HEK293 (cell line): ENCODE measurements around the gene RPP25L.

ENCODE experiments used
- SP2 ChIP-seq: fragments of 450-650 bp; formaldehyde crosslinking; IDR thresholded peaks from 2 replicates; pipeline ENCODE4 v1.5.1; 2016; ENCODE audit warnings: missing biosample characterization, missing genetic modification characterization
- ZNF214 ChIP-seq: fragments of 450-650 bp; formaldehyde crosslinking; IDR thresholded peaks from 2 replicates; pipeline ENCODE4 v1.5.1; 2017; ENCODE audit warnings: missing biosample characterization, mild to moderate bottlenecking, missing genetic modification characterization, borderline replicate concordance
- ZNF274 ChIP-seq, 2 experiments: fragments of 200-500 bp in 1 of 2; fragments of 450-650 bp in 1 of 2; sonication (Bioruptor generic) in 1 of 2; formaldehyde crosslinking in 1 of 2; IDR thresholded peaks; 2 replicates each; pipeline versions ENCODE4 v1.5.1 to v1.6.1; 2014 to 2016; ENCODE audit warnings: borderline replicate concordance in 1 of 2, inconsistent platforms in 1 of 2, low read length in 1 of 2, missing biosample characterization in 1 of 2, missing genetic modification characterization in 1 of 2
- ZNF549 ChIP-seq: fragments of 450-650 bp; IDR thresholded peaks from 2 replicates; pipeline ENCODE4 v1.5.1; 2018; ENCODE audit warnings: missing biosample characterization, missing genetic modification characterization, mild to moderate bottlenecking, inconsistent platforms, moderate library complexity
- ZNF600 ChIP-seq: fragments of 450-650 bp; formaldehyde crosslinking; IDR thresholded peaks from 2 replicates; pipeline ENCODE4 v1.5.1; 2016; ENCODE audit warnings: missing biosample characterization, missing genetic modification characterization
- ZNF624 ChIP-seq: fragments of 450-650 bp; formaldehyde crosslinking; IDR thresholded peaks from 2 replicates; pipeline ENCODE4 v1.5.1; 2017; ENCODE audit warnings: missing biosample characterization, missing genetic modification characterization
- TF ChIP-seq, protein P1 (sequence below): fragments of 450-650 bp; formaldehyde crosslinking; IDR thresholded peaks from 2 replicates; pipeline ENCODE4 v1.5.1; 2016; ENCODE audit warnings: missing biosample characterization, missing genetic modification characterization
- TF ChIP-seq, protein P2 (sequence below): fragments of 450-650 bp; formaldehyde crosslinking; conservative IDR thresholded peaks from 2 replicates; pipeline ENCODE4 v1.5.1; 2016; ENCODE audit warnings: low read depth, missing biosample characterization, missing genetic modification characterization

DNA sequence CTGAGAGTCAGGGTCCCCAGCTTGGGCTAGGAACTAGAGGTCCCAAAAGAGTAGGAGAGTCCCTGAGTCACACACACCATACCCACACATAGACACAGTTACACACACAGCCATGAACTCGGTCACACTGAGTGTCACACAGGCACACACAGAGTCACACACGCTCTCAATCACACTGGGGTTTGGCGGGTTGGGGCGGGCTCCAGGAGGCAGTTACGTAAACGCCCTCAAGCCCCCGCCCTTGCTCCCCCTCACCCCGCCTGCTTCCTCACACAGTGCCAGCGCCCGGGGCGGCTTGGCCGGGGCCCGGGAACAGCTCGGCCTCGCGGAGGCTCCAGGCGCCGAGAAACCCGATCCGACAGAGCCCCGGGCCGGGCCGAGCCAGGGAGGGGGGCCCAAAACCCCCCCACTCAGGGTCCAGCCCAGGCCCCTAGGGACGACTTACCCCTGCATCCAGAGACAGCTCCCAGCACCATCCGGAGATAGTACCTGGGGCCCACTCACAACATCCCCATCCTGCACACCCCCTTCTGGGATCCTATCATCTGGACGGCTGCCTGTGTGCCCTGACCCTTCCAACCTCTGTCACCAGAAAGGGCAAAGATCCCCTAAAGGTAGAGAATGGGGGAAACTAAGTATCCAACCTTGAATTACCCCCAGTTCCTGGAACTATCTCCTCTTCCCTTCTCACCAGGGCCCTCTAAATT lies 18.8 kb downstream of the RPP25L start:
- TF ChIP-seq ZNF549 (tag by site-specific recombination): no peak
- TF ChIP-seq, protein P1, sequence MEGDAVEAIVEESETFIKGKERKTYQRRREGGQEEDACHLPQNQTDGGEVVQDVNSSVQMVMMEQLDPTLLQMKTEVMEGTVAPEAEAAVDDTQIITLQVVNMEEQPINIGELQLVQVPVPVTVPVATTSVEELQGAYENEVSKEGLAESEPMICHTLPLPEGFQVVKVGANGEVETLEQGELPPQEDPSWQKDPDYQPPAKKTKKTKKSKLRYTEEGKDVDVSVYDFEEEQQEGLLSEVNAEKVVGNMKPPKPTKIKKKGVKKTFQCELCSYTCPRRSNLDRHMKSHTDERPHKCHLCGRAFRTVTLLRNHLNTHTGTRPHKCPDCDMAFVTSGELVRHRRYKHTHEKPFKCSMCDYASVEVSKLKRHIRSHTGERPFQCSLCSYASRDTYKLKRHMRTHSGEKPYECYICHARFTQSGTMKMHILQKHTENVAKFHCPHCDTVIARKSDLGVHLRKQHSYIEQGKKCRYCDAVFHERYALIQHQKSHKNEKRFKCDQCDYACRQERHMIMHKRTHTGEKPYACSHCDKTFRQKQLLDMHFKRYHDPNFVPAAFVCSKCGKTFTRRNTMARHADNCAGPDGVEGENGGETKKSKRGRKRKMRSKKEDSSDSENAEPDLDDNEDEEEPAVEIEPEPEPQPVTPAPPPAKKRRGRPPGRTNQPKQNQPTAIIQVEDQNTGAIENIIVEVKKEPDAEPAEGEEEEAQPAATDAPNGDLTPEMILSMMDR (tag by site-specific recombination): no peak
- TF ChIP-seq ZNF600: no peak
- TF ChIP-seq ZNF214 (tag by site-specific recombination): no peak
- TF ChIP-seq, protein P2, sequence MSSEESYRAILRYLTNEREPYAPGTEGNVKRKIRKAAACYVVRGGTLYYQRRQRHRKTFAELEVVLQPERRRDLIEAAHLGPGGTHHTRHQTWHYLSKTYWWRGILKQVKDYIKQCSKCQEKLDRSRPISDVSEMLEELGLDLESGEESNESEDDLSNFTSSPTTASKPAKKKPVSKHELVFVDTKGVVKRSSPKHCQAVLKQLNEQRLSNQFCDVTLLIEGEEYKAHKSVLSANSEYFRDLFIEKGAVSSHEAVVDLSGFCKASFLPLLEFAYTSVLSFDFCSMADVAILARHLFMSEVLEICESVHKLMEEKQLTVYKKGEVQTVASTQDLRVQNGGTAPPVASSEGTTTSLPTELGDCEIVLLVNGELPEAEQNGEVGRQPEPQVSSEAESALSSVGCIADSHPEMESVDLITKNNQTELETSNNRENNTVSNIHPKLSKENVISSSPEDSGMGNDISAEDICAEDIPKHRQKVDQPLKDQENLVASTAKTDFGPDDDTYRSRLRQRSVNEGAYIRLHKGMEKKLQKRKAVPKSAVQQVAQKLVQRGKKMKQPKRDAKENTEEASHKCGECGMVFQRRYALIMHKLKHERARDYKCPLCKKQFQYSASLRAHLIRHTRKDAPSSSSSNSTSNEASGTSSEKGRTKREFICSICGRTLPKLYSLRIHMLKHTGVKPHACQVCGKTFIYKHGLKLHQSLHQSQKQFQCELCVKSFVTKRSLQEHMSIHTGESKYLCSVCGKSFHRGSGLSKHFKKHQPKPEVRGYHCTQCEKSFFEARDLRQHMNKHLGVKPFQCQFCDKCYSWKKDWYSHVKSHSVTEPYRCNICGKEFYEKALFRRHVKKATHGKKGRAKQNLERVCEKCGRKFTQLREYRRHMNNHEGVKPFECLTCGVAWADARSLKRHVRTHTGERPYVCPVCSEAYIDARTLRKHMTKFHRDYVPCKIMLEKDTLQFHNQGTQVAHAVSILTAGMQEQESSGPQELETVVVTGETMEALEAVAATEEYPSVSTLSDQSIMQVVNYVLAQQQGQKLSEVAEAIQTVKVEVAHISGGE (tag by site-specific recombination): no peak
- TF ChIP-seq SP2 (tag by site-specific recombination): no peak
- no peak for TF ChIP-seq ZNF274 (IDR thresholded peaks at IDR 0.05; ENCODE audit: low read length)
- no peak for TF ChIP-seq ZNF274 (tag by site-specific recombination; IDR thresholded peaks at IDR 0.05; ENCODE audit: borderline replicate concordance)
- no peak for TF ChIP-seq ZNF624 (tag by site-specific recombination)
